H1 (cell line): Measurements from ENCODE around the gene INHBC. TPM values are rescaled to one million over a fixed set of nuclear protein-coding genes. Genes with fewer than 3 reads are reported as not detected.

Source experiments
- CTCF ChIA-PET: fragments of 300-600 bp; sonication (Branson Sonifier 250); formaldehyde crosslinking; loops from one replicate; lab custom pipeline; 2021; ENCODE audit not compliant: partially characterized antibody; lab: Charles Lee
- POLR2A ChIA-PET: fragments of 300-600 bp; sonication (Branson Sonifier 250); formaldehyde crosslinking; loops from one replicate; lab custom pipeline; 2021; ENCODE audit warnings: inconsistent platforms; ENCODE audit not compliant: partially characterized antibody; lab: Charles Lee
- DNase-seq, 2 experiments: peaks; one replicate each; pipeline versions ENCODE4 v3.0.0 to v3.0.0-alpha.2; 2010 to 2022; ENCODE audit warnings: low spot score in 2 of 2, low read depth in 1 of 2, mixed read lengths in 1 of 2
- FAIRE-seq: peaks from 2 replicates; lab custom pipeline; 2011; peaks lifted over from hg19 to GRCh38; lab: Jason Lieb, UNC
- H2AFZ ChIP-seq: 2 replicates; pipeline ENCODE4 v1.8.1; 2012; ENCODE audit warnings: low read length, inconsistent platforms
- H2AK5ac ChIP-seq: 2 replicates; pipeline ENCODE4 v1.6.1; 2013; ENCODE audit warnings: low read depth, low read length
- H2BK120ac ChIP-seq: replicated peaks from 2 replicates; pipeline ENCODE3; 2013; ENCODE audit warnings: low read depth, low read length, inconsistent platforms
- H2BK12ac ChIP-seq: 2 replicates; pipeline ENCODE4 v1.6.1; 2013; ENCODE audit warnings: low read depth, low read length
- H2BK15ac ChIP-seq: 2 replicates; pipeline ENCODE4 v1.6.1; 2013; ENCODE audit warnings: low read length
- H2BK20ac ChIP-seq: 2 replicates; pipeline ENCODE4 v1.6.1; 2013; ENCODE audit warnings: low read length
- H2BK5ac ChIP-seq: 2 replicates; pipeline ENCODE4 v1.6.1; 2013; ENCODE audit warnings: low read depth, low read length
- H3K14ac ChIP-seq: 2 replicates; pipeline ENCODE4 v1.6.1; 2013; ENCODE audit warnings: inconsistent platforms; ENCODE audit not compliant: insufficient read length
- H3K18ac ChIP-seq: 2 replicates; pipeline ENCODE4 v1.6.1; 2013; ENCODE audit warnings: low read length; ENCODE audit errors: extremely low read depth
- H3K23ac ChIP-seq: 2 replicates; pipeline ENCODE4 v1.6.1; 2013; ENCODE audit warnings: inconsistent platforms; ENCODE audit not compliant: insufficient read length
- H3K23me2 ChIP-seq: 2 replicates; pipeline ENCODE4 v1.6.1; 2013; ENCODE audit warnings: low read depth, low read length
- H3K27ac ChIP-seq: 2 replicates; pipeline ENCODE4 v1.6.1; 2011; ENCODE audit warnings: low read depth, low read length, inconsistent platforms
- H3K27me3 ChIP-seq, 4 experiments: replicated peaks in 1 of 4; 1 replicate in 1 of 4; 2 replicates in 3 of 4; pipeline versions ENCODE4 v1.6.1 to v1.8.1; 2011 to 2013; ENCODE audit warnings: low read length in 3 of 4, mild to moderate bottlenecking in 3 of 4, inconsistent platforms in 2 of 4, mixed read lengths in 2 of 4, moderate library complexity in 1 of 4; ENCODE audit not compliant: control insufficient read depth in 3 of 4, insufficient read depth in 3 of 4; ENCODE audit errors: extremely low read depth in 1 of 4
- H3K36me3 ChIP-seq, 4 experiments: 2 replicates each; pipeline versions ENCODE4 v1.6.1 to v1.8.1; 2011 to 2013; ENCODE audit warnings: mild to moderate bottlenecking in 4 of 4, low read length in 3 of 4, moderate library complexity in 2 of 4, control low read depth in 1 of 4, inconsistent platforms in 1 of 4; ENCODE audit not compliant: insufficient read depth in 4 of 4, control insufficient read depth in 2 of 4
- H3K4ac ChIP-seq: replicated peaks from 2 replicates; pipeline ENCODE3; 2013; ENCODE audit warnings: low read length, low read depth, mixed read lengths, inconsistent platforms; ENCODE audit not compliant: insufficient read length
- H3K4me1 ChIP-seq, 4 experiments: replicated peaks in 1 of 4; 1 replicate in 1 of 4; 2 replicates in 3 of 4; pipeline versions ENCODE4 v1.6.1 to v1.8.1; 2011 to 2013; ENCODE audit warnings: low read length in 3 of 4, inconsistent platforms in 2 of 4, mixed read lengths in 1 of 4; ENCODE audit not compliant: insufficient read depth in 4 of 4, control insufficient read depth in 3 of 4
- H3K4me2 ChIP-seq, 2 experiments: 2 replicates each; pipeline versions ENCODE4 v1.6.1 to v1.8.1; 2011 to 2013; ENCODE audit warnings: low read depth in 2 of 2, low read length in 2 of 2, control low read depth in 1 of 2, inconsistent platforms in 1 of 2, mild to moderate bottlenecking in 1 of 2; ENCODE audit not compliant: insufficient read depth in 1 of 2
- H3K4me3 ChIP-seq, 4 experiments: fragments of 200-600, 300-600 bp in 1 of 4; sonication (generic), shearing (Covaris generic), sonication (Bioruptor Twin) in 1 of 4; 2 replicates each; pipeline versions ENCODE4 v1.5.1 to v1.8.1; 2011 to 2016; ENCODE audit warnings: low read length in 4 of 4, low read depth in 3 of 4, control low read depth in 2 of 4, inconsistent platforms in 2 of 4, mild to moderate bottlenecking in 2 of 4, mixed read lengths in 1 of 4, moderate library complexity in 1 of 4; ENCODE audit not compliant: insufficient read depth in 2 of 4; ENCODE audit errors: extremely low read depth in 1 of 4
- H3K56ac ChIP-seq: replicated peaks from 2 replicates; pipeline ENCODE3; 2013; ENCODE audit warnings: low read depth, mild to moderate bottlenecking, mixed read lengths, low read length, inconsistent platforms; ENCODE audit not compliant: insufficient read length
- H3K79me1 ChIP-seq: 2 replicates; pipeline ENCODE4 v1.6.1; 2013; ENCODE audit warnings: low read depth, low read length, control low read depth
- H3K79me2 ChIP-seq, 2 experiments: 2 replicates each; pipeline versions ENCODE4 v1.6.1 to v1.8.1; 2012 to 2013; ENCODE audit warnings: low read length in 2 of 2, mild to moderate bottlenecking in 2 of 2, inconsistent platforms in 1 of 2; ENCODE audit not compliant: insufficient read depth in 2 of 2, control insufficient read depth in 1 of 2
- H3K9ac ChIP-seq, 4 experiments: replicated peaks in 1 of 4; 1 replicate in 1 of 4; 2 replicates in 3 of 4; pipeline versions ENCODE4 v1.6.1 to v1.8.1; 2011 to 2013; ENCODE audit warnings: low read depth in 3 of 4, low read length in 3 of 4, control low read depth in 2 of 4, mild to moderate bottlenecking in 2 of 4, moderate library complexity in 2 of 4, inconsistent platforms in 1 of 4; ENCODE audit errors: extremely low read depth in 1 of 4
- H3K9me3 ChIP-seq, 2 experiments: 2 replicates each; pipeline versions ENCODE4 v1.6.1 to v1.8.1; 2012 to 2013; ENCODE audit warnings: mild to moderate bottlenecking in 2 of 2, moderate library complexity in 2 of 2, control low read depth in 1 of 2, inconsistent platforms in 1 of 2, low read depth in 1 of 2, low read length in 1 of 2, mixed read lengths in 1 of 2; ENCODE audit not compliant: insufficient read depth in 2 of 2
- H4K20me1 ChIP-seq, 2 experiments: replicated peaks in 1 of 2; 2 replicates each; pipeline versions ENCODE3 to v1.8.1; 2011 to 2013; ENCODE audit warnings: inconsistent platforms in 2 of 2, low read length in 2 of 2, mild to moderate bottlenecking in 1 of 2; ENCODE audit not compliant: insufficient read depth in 2 of 2, control insufficient read depth in 1 of 2
- H4K5ac ChIP-seq: 2 replicates; pipeline ENCODE4 v1.6.1; 2013; ENCODE audit warnings: low read length, low read depth, mixed read lengths, inconsistent platforms; ENCODE audit not compliant: insufficient read length
- H4K8ac ChIP-seq: 2 replicates; pipeline ENCODE4 v1.8.0; 2013; ENCODE audit warnings: mild to moderate bottlenecking, moderate library complexity, low read length, inconsistent platforms; ENCODE audit not compliant: insufficient read depth; ENCODE audit errors: extremely low read depth
- H4K91ac ChIP-seq: replicated peaks from 2 replicates; pipeline ENCODE3; 2013; ENCODE audit warnings: low read length, mixed read lengths, inconsistent platforms; ENCODE audit not compliant: insufficient read length
- ASH2L ChIP-seq: fragments of 200-600, 300-600 bp; sonication (generic); IDR thresholded peaks from one replicate; pipeline ENCODE4 v1.7.1; 2017; ENCODE audit warnings: low read length
- ATF2 ChIP-seq: IDR thresholded peaks from 2 replicates; pipeline ENCODE4 v1.6.1; 2012; ENCODE audit warnings: low read length, inconsistent platforms
- EP300 ChIP-seq, 2 experiments: IDR thresholded peaks; 1 replicate in 1 of 2; 2 replicates in 1 of 2; pipeline ENCODE4 v1.6.1; 2011 to 2012; ENCODE audit warnings: low read depth in 2 of 2, low read length in 2 of 2, mild to moderate bottlenecking in 2 of 2, borderline replicate concordance in 1 of 2, inconsistent platforms in 1 of 2, moderate library complexity in 1 of 2
- FOSL1 ChIP-seq: IDR thresholded peaks from 2 replicates; pipeline ENCODE4 v1.6.1; 2011; ENCODE audit warnings: mild to moderate bottlenecking, low read depth, low read length, moderate library complexity; ENCODE audit not compliant: insufficient read depth
- PHF8 ChIP-seq: fragments of 200-600 bp; sonication (generic); conservative IDR thresholded peaks from 2 replicates; pipeline ENCODE4 v1.7.1; 2012; ENCODE audit warnings: low read depth, mild to moderate bottlenecking, inconsistent platforms, low read length, moderate library complexity
- RFX5 ChIP-seq: IDR thresholded peaks from 2 replicates; pipeline ENCODE4 v1.6.1; 2011; ENCODE audit warnings: low read depth, low read length, improper control_type of control experiment, borderline replicate concordance
- YY1 ChIP-seq: IDR thresholded peaks from 2 replicates; pipeline ENCODE4 v1.6.1; 2011; ENCODE audit warnings: low read depth, mild to moderate bottlenecking, low read length
- WGBS, 2 experiments: shearing (Covaris generic) in 1 of 2; methylation state at CpG; one replicate each; pipeline versions ENCODE4 v1.1.6 to v1.1.7; 2013 to 2015; ENCODE audit warnings: low lambda C conversion rate in 2 of 2, mixed read lengths in 2 of 2, inconsistent platforms in 1 of 2, low coverage in 1 of 2, missing lambda C conversion rate in 1 of 2; ENCODE audit not compliant: insufficient replicate concordance in 2 of 2, insufficient coverage in 1 of 2, insufficient read length in 1 of 2; ENCODE audit errors: extremely low coverage in 1 of 2, missing lambda C conversion rate in 1 of 2; 5-methylcytosine and 5-hydroxymethylcytosine counted together
- polyA plus RNA-seq, 7 experiments: library from polyadenylated mRNA; depleted of rRNA in 3 of 7; stranded (reverse) in 5 of 7; unstranded in 2 of 7; fragments of >200 nt in 5 of 7; fragments of 200-250 nt in 2 of 7; gene quantifications; 1 replicate in 5 of 7; 2 replicates in 1 of 7; 4 replicates in 1 of 7; pipeline versions ENCODE4 v1.2.1 to v1.2.3, GENCODE V29; 2011 to 2013; ENCODE audit warnings: missing spikeins in 2 of 7, mixed read lengths in 2 of 7
- total RNA-seq: library from RNA; stranded (reverse); fragmentation: NEBNext Ultra II Directional; extraction: Animal tissue kit (Norgen Biotek cat#: 25700); gene quantifications from 2 replicates; pipeline ENCODE4 v1.2.1, GENCODE V29; 2021
- TF ChIP-seq, protein P1 (sequence below): IDR thresholded peaks from 2 replicates; pipeline ENCODE4 v1.6.1; 2012; ENCODE audit warnings: inconsistent platforms

Gene INHBC
- total and polyA plus RNA-seq, 2 of the 8 experiments (the other 6 are each of a cell fraction or from before 2014, with no cell fraction given), result 0.15 TPM; not detected in 1

DNA sequence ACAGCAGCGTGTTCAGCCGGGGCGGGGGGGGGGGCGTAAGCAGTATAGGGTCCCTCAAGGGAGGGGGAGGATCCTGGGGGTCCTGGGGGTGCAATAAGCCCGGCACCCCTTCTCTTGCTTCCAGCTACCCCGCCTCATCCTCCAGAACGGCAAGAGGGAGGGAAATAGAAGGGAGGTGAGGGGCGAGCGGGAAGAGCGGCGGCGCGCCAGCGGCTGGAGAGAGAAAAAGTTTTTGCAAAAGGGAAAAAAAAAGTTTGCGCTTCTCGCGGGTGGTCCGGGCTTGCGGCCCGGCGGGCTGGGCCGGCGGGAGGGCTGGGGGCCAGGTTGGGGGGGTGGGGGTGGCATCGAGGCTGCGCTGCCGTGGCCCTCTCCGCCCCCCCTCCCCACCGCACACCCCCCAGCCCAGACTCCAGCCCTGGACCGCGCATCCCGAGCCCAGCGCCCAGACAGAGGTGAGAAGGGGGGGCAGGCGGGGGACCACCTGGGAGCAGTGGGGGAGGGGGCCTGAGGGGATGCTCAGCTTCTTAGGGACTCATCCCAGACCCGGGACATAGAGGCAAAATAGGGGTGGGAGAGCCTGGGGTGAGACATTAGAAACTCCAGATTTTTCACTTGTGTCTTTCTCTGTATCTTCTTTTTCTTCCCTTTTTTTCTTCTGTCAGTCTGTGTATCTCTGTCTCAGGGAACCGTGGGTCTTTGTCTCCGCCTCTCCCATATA lies 25.3 kb downstream of the INHBC start, which contains the start of gene GLI1:
TSS of gene GLI1 (plus strand) at position 36 of the 718 bp plus-strand sequence. CDS start 3,907 bp downstream, outside the sequence.
- no peak within 1 kb of the TSS for H2AFZ ChIP-seq
- DNase-seq (no peak), FAIRE-seq (no peak)
- no peak within 1 kb of the TSS for H3K23ac ChIP-seq
- peak within 1 kb of the TSS in 2 of 4 experiments; percentile 40 to 44; a peak in 4 of 7 replicates for H3K9ac ChIP-seq
- peaks cover 0 to 4% (median 0%) of the 10 kb centered on the region in 4 experiments; a peak in 2 of 8 replicates for H3K36me3 ChIP-seq
- H3K9me3 ChIP-seq, result no peaks in the 10 kb centered on the region
- H4K5ac ChIP-seq, result peak within 1 kb of the TSS; percentile 86
- no peak within 1 kb of the TSS for H2AK5ac ChIP-seq
- 2% methylated on average over 3 of the region's 36 CpGs; no CpG with 5 or more reads in 1 of the 2 experiments for WGBS, 2 experiments
- H3K79me2 ChIP-seq, result peaks cover 0 to 16% of the 10 kb centered on the region in 2 experiments; a peak in 1 of 4 replicates
- peak within 1 kb of the TSS; percentile 67 to 91 (median 78) for H3K4me3 ChIP-seq
- H3K4me1 ChIP-seq, result peaks cover 0 to 25% (median 15%) of the 10 kb centered on the region in 4 experiments; a peak in 6 of 7 replicates
- H4K8ac ChIP-seq, result no peak within 1 kb of the TSS; the same call in 1 of the 2 replicates
- H3K27ac ChIP-seq, result peak within 1 kb of the TSS; percentile 87; the same call in 1 of the 2 replicates
- no peaks in the 10 kb centered on the region for H4K20me1 ChIP-seq
- H2BK5ac ChIP-seq, result peak within 1 kb of the TSS; percentile 85; the same call in 1 of the 2 replicates
- peak within 1 kb of the TSS; percentile 87 for H3K4ac ChIP-seq
- POLR2A ChIA-PET, result interaction anchor here (0.6 to 6.4 kb wide), 9 partner anchors 7 to 372 kb away, joined by 3 to 51 read pairs (median 4); partner anchors contain the start of genes INHBC and SHMT2
- H2BK12ac ChIP-seq, result peak within 1 kb of the TSS; percentile 43; the same call in 1 of the 2 replicates
- H3K14ac ChIP-seq, result no peak within 1 kb of the TSS
- H3K56ac ChIP-seq, result peak within 1 kb of the TSS; percentile 52
- H2BK120ac ChIP-seq, result peak within 1 kb of the TSS; percentile 34
- peak within 1 kb of the TSS; percentile 68 for H4K91ac ChIP-seq
- H3K79me1 ChIP-seq, result no peaks in the 10 kb centered on the region
- CTCF ChIA-PET, result interaction anchor here (0.8 to 18.5 kb wide), 12 partner anchors 10 to 370 kb away, joined by 3 to 478 read pairs (median 6); partner anchors contain the start of genes ARHGAP9, MARS1 and STAC3
- H3K27me3 ChIP-seq, result no peaks in the 10 kb centered on the region
- peak within 1 kb of the TSS; percentile 62 for H3K18ac ChIP-seq
- 0 out of 2 replicates have a peak within 1 kb of the TSS, but pooled peaks have one; percentile 48 for H2BK20ac ChIP-seq
- H3K4me2 ChIP-seq, result peak within 1 kb of the TSS; percentile 85 to 95
- H3K23me2 ChIP-seq, result peaks cover 14% of the 10 kb centered on the region
- H2BK15ac ChIP-seq, result peak within 1 kb of the TSS; percentile 92
- TF ChIP-seq FOSL1, result no peak
- TF ChIP-seq ATF2, result no peak
- peak; percentile 45; the same call in 1 of the 2 replicates for TF ChIP-seq PHF8
- TF ChIP-seq YY1, result no peak
- peak in 1 of 2 experiments; percentile 51; a peak in 1 of 3 replicates for TF ChIP-seq EP300 (IDR thresholded peaks at IDR 0.05; ENCODE audit: borderline replicate concordance in 1 of 2, low read depth in 2 of 2, low read length in 2 of 2)
- TF ChIP-seq, protein P1, sequence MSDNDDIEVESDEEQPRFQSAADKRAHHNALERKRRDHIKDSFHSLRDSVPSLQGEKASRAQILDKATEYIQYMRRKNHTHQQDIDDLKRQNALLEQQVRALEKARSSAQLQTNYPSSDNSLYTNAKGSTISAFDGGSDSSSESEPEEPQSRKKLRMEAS, result no peak; the same call in none of the 2 replicates
- peak; percentile 37 for TF ChIP-seq ASH2L
- no peak for TF ChIP-seq RFX5
